HFF-Myc (cell line): ENCODE results near the gene TMEM61.

Experiments used
- DNase-seq: peaks from one replicate; pipeline ENCODE4 v3.0.0-alpha.2; 2011; ENCODE audit warnings: low read depth; ENCODE audit errors: extremely low read depth
- H3K4me3 ChIP-seq: replicated peaks from 2 replicates; pipeline ENCODE4 v1.5.1; 2011; ENCODE audit warnings: low read depth, mild to moderate bottlenecking, control low read depth, low read length
- CTCF ChIP-seq: IDR thresholded peaks from 2 replicates; pipeline ENCODE4 v1.5.1; 2012; ENCODE audit warnings: mild to moderate bottlenecking, low read depth, low read length, control low read depth; ENCODE audit errors: missing control alignments

TMEM61 gene

GRCh38 chr1:54984131-54984842 lies 3.9 kb downstream of the TMEM61 start:
- no peak for DNase-seq
- TF ChIP-seq CTCF: no peak
- no peak overlapping the region for H3K4me3 ChIP-seq

GRCh38 chr1:54985556-54985955 lies 5.1 kb downstream of the TMEM61 start:
- no peak for TF ChIP-seq CTCF
- H3K4me3 ChIP-seq: no peak overlapping the region
- no peak for DNase-seq

GRCh38 chr1:54986025-54986424 lies 5.6 kb downstream of the TMEM61 start:
- no peak for DNase-seq
- no peak overlapping the region for H3K4me3 ChIP-seq
- TF ChIP-seq CTCF: no peak

GRCh38 chr1:54986533-54986932 lies 6.1 kb downstream of the TMEM61 start:
- TF ChIP-seq CTCF: no peak
- DNase-seq: no peak
- H3K4me3 ChIP-seq: no peak overlapping the region

- TF ChIP-seq CTCF: no peak
- H3K4me3 ChIP-seq: no peak overlapping the region
- DNase-seq: no peak
Measured at GRCh38 chr1:54987427-54987826, 7.0 kb downstream of the TMEM61 start.

GRCh38 chr1:54987919-54988705 lies 7.7 kb downstream of the TMEM61 start:
- DNase-seq: no peak
- TF ChIP-seq CTCF: no peak

More at GRCh38 chr1:54987919-54988705, 7.7 kb downstream of the TMEM61 start:
- no peak overlapping the region for H3K4me3 ChIP-seq
